H1 (cell line): ENCODE data around the gene ATP2B1. TPM values are rescaled to one million over a fixed set of nuclear protein-coding genes. Genes with fewer than 3 reads are reported as not detected.

Source experiments
- CTCF ChIA-PET: fragments of 300-600 bp; sonication (Branson Sonifier 250); formaldehyde crosslinking; loops from one replicate; lab custom pipeline; 2021; ENCODE audit not compliant: partially characterized antibody; lab: Charles Lee
- POLR2A ChIA-PET: fragments of 300-600 bp; sonication (Branson Sonifier 250); formaldehyde crosslinking; loops from one replicate; lab custom pipeline; 2021; ENCODE audit warnings: inconsistent platforms; ENCODE audit not compliant: partially characterized antibody; lab: Charles Lee
- DNase-seq, 2 experiments: peaks; one replicate each; pipeline versions ENCODE4 v3.0.0 to v3.0.0-alpha.2; 2010 to 2022; ENCODE audit warnings: low spot score in 2 of 2, low read depth in 1 of 2, mixed read lengths in 1 of 2
- FAIRE-seq: peaks from 2 replicates; lab custom pipeline; 2011; peaks lifted over from hg19 to GRCh38; lab: Jason Lieb, UNC
- H2AFZ ChIP-seq: 2 replicates; pipeline ENCODE4 v1.8.1; 2012; ENCODE audit warnings: low read length, inconsistent platforms
- H2AK5ac ChIP-seq: 2 replicates; pipeline ENCODE4 v1.6.1; 2013; ENCODE audit warnings: low read depth, low read length
- H2BK120ac ChIP-seq: replicated peaks from 2 replicates; pipeline ENCODE3; 2013; ENCODE audit warnings: low read depth, low read length, inconsistent platforms
- H2BK12ac ChIP-seq: 2 replicates; pipeline ENCODE4 v1.6.1; 2013; ENCODE audit warnings: low read depth, low read length
- H2BK15ac ChIP-seq: 2 replicates; pipeline ENCODE4 v1.6.1; 2013; ENCODE audit warnings: low read length
- H2BK20ac ChIP-seq: 2 replicates; pipeline ENCODE4 v1.6.1; 2013; ENCODE audit warnings: low read length
- H2BK5ac ChIP-seq: 2 replicates; pipeline ENCODE4 v1.6.1; 2013; ENCODE audit warnings: low read depth, low read length
- H3K14ac ChIP-seq: 2 replicates; pipeline ENCODE4 v1.6.1; 2013; ENCODE audit warnings: inconsistent platforms; ENCODE audit not compliant: insufficient read length
- H3K18ac ChIP-seq: 2 replicates; pipeline ENCODE4 v1.6.1; 2013; ENCODE audit warnings: low read length; ENCODE audit errors: extremely low read depth
- H3K23ac ChIP-seq: 2 replicates; pipeline ENCODE4 v1.6.1; 2013; ENCODE audit warnings: inconsistent platforms; ENCODE audit not compliant: insufficient read length
- H3K23me2 ChIP-seq: 2 replicates; pipeline ENCODE4 v1.6.1; 2013; ENCODE audit warnings: low read depth, low read length
- H3K27ac ChIP-seq: 2 replicates; pipeline ENCODE4 v1.6.1; 2011; ENCODE audit warnings: low read depth, low read length, inconsistent platforms
- H3K27me3 ChIP-seq, 4 experiments: replicated peaks in 1 of 4; 1 replicate in 1 of 4; 2 replicates in 3 of 4; pipeline versions ENCODE4 v1.6.1 to v1.8.1; 2011 to 2013; ENCODE audit warnings: low read length in 3 of 4, mild to moderate bottlenecking in 3 of 4, inconsistent platforms in 2 of 4, mixed read lengths in 2 of 4, moderate library complexity in 1 of 4; ENCODE audit not compliant: control insufficient read depth in 3 of 4, insufficient read depth in 3 of 4; ENCODE audit errors: extremely low read depth in 1 of 4
- H3K36me3 ChIP-seq, 4 experiments: 2 replicates each; pipeline versions ENCODE4 v1.6.1 to v1.8.1; 2011 to 2013; ENCODE audit warnings: mild to moderate bottlenecking in 4 of 4, low read length in 3 of 4, moderate library complexity in 2 of 4, control low read depth in 1 of 4, inconsistent platforms in 1 of 4; ENCODE audit not compliant: insufficient read depth in 4 of 4, control insufficient read depth in 2 of 4
- H3K4ac ChIP-seq: replicated peaks from 2 replicates; pipeline ENCODE3; 2013; ENCODE audit warnings: low read length, low read depth, mixed read lengths, inconsistent platforms; ENCODE audit not compliant: insufficient read length
- H3K4me1 ChIP-seq, 4 experiments: replicated peaks in 1 of 4; 1 replicate in 1 of 4; 2 replicates in 3 of 4; pipeline versions ENCODE4 v1.6.1 to v1.8.1; 2011 to 2013; ENCODE audit warnings: low read length in 3 of 4, inconsistent platforms in 2 of 4, mixed read lengths in 1 of 4; ENCODE audit not compliant: insufficient read depth in 4 of 4, control insufficient read depth in 3 of 4
- H3K4me2 ChIP-seq, 2 experiments: 2 replicates each; pipeline versions ENCODE4 v1.6.1 to v1.8.1; 2011 to 2013; ENCODE audit warnings: low read depth in 2 of 2, low read length in 2 of 2, control low read depth in 1 of 2, inconsistent platforms in 1 of 2, mild to moderate bottlenecking in 1 of 2; ENCODE audit not compliant: insufficient read depth in 1 of 2
- H3K4me3 ChIP-seq, 4 experiments: fragments of 200-600, 300-600 bp in 1 of 4; sonication (generic), shearing (Covaris generic), sonication (Bioruptor Twin) in 1 of 4; 2 replicates each; pipeline versions ENCODE4 v1.5.1 to v1.8.1; 2011 to 2016; ENCODE audit warnings: low read length in 4 of 4, low read depth in 3 of 4, control low read depth in 2 of 4, inconsistent platforms in 2 of 4, mild to moderate bottlenecking in 2 of 4, mixed read lengths in 1 of 4, moderate library complexity in 1 of 4; ENCODE audit not compliant: insufficient read depth in 2 of 4; ENCODE audit errors: extremely low read depth in 1 of 4
- H3K56ac ChIP-seq: replicated peaks from 2 replicates; pipeline ENCODE3; 2013; ENCODE audit warnings: low read depth, mild to moderate bottlenecking, mixed read lengths, low read length, inconsistent platforms; ENCODE audit not compliant: insufficient read length
- H3K79me1 ChIP-seq: 2 replicates; pipeline ENCODE4 v1.6.1; 2013; ENCODE audit warnings: low read depth, low read length, control low read depth
- H3K79me2 ChIP-seq, 2 experiments: 2 replicates each; pipeline versions ENCODE4 v1.6.1 to v1.8.1; 2012 to 2013; ENCODE audit warnings: low read length in 2 of 2, mild to moderate bottlenecking in 2 of 2, inconsistent platforms in 1 of 2; ENCODE audit not compliant: insufficient read depth in 2 of 2, control insufficient read depth in 1 of 2
- H3K9ac ChIP-seq, 4 experiments: replicated peaks in 1 of 4; 1 replicate in 1 of 4; 2 replicates in 3 of 4; pipeline versions ENCODE4 v1.6.1 to v1.8.1; 2011 to 2013; ENCODE audit warnings: low read depth in 3 of 4, low read length in 3 of 4, control low read depth in 2 of 4, mild to moderate bottlenecking in 2 of 4, moderate library complexity in 2 of 4, inconsistent platforms in 1 of 4; ENCODE audit errors: extremely low read depth in 1 of 4
- H3K9me3 ChIP-seq, 2 experiments: 2 replicates each; pipeline versions ENCODE4 v1.6.1 to v1.8.1; 2012 to 2013; ENCODE audit warnings: mild to moderate bottlenecking in 2 of 2, moderate library complexity in 2 of 2, control low read depth in 1 of 2, inconsistent platforms in 1 of 2, low read depth in 1 of 2, low read length in 1 of 2, mixed read lengths in 1 of 2; ENCODE audit not compliant: insufficient read depth in 2 of 2
- H4K20me1 ChIP-seq, 2 experiments: replicated peaks in 1 of 2; 2 replicates each; pipeline versions ENCODE3 to v1.8.1; 2011 to 2013; ENCODE audit warnings: inconsistent platforms in 2 of 2, low read length in 2 of 2, mild to moderate bottlenecking in 1 of 2; ENCODE audit not compliant: insufficient read depth in 2 of 2, control insufficient read depth in 1 of 2
- H4K5ac ChIP-seq: 2 replicates; pipeline ENCODE4 v1.6.1; 2013; ENCODE audit warnings: low read length, low read depth, mixed read lengths, inconsistent platforms; ENCODE audit not compliant: insufficient read length
- H4K8ac ChIP-seq: 2 replicates; pipeline ENCODE4 v1.8.0; 2013; ENCODE audit warnings: mild to moderate bottlenecking, moderate library complexity, low read length, inconsistent platforms; ENCODE audit not compliant: insufficient read depth; ENCODE audit errors: extremely low read depth
- H4K91ac ChIP-seq: replicated peaks from 2 replicates; pipeline ENCODE3; 2013; ENCODE audit warnings: low read length, mixed read lengths, inconsistent platforms; ENCODE audit not compliant: insufficient read length
- BCL11A ChIP-seq, 2 experiments: IDR thresholded peaks; one replicate each; pipeline ENCODE4 v1.6.1; 2011; ENCODE audit warnings: low read depth in 2 of 2, low read length in 2 of 2, mild to moderate bottlenecking in 2 of 2
- EZH2 ChIP-seq: fragments of 200-600 bp; sonication (generic); IDR thresholded peaks from 2 replicates; pipeline ENCODE4 v1.7.1; 2012; ENCODE audit warnings: low read depth, mild to moderate bottlenecking, moderate library complexity, low read length, inconsistent platforms; ENCODE audit not compliant: severe bottlenecking
- HDAC6 ChIP-seq: IDR thresholded peaks from one replicate; pipeline ENCODE4 v1.7.1; 2012; ENCODE audit warnings: low read depth, mild to moderate bottlenecking, inconsistent platforms, low read length, moderate library complexity
- JUN ChIP-seq: IDR thresholded peaks from 2 replicates; pipeline ENCODE4 v1.6.1; 2011; ENCODE audit warnings: low read depth, mild to moderate bottlenecking, improper control_type of control experiment, low read length
- JUND ChIP-seq: IDR thresholded peaks from 2 replicates; pipeline ENCODE4 v1.6.1; 2011; ENCODE audit warnings: mild to moderate bottlenecking, improper control_type of control experiment, low read length
- SIN3A ChIP-seq, 2 experiments: IDR thresholded peaks in 1 of 2; conservative IDR thresholded peaks in 1 of 2; 2 replicates each; pipeline ENCODE4 v1.6.1; 2011 to 2012; ENCODE audit warnings: low read length in 2 of 2, improper control_type of control experiment in 1 of 2, low read depth in 1 of 2, mild to moderate bottlenecking in 1 of 2
- TAF7 ChIP-seq: optimal IDR thresholded peaks from 2 replicates; pipeline ENCODE3; 2011; ENCODE audit warnings: low read depth, mild to moderate bottlenecking, inconsistent platforms, low read length, moderate library complexity, borderline replicate concordance
- TEAD4 ChIP-seq: IDR thresholded peaks from 2 replicates; pipeline ENCODE4 v1.6.1; 2012; ENCODE audit warnings: low read depth, low read length, inconsistent platforms, mixed read lengths
- WGBS, 2 experiments: shearing (Covaris generic) in 1 of 2; methylation state at CpG; one replicate each; pipeline versions ENCODE4 v1.1.6 to v1.1.7; 2013 to 2015; ENCODE audit warnings: low lambda C conversion rate in 2 of 2, mixed read lengths in 2 of 2, inconsistent platforms in 1 of 2, low coverage in 1 of 2, missing lambda C conversion rate in 1 of 2; ENCODE audit not compliant: insufficient replicate concordance in 2 of 2, insufficient coverage in 1 of 2, insufficient read length in 1 of 2; ENCODE audit errors: extremely low coverage in 1 of 2, missing lambda C conversion rate in 1 of 2; 5-methylcytosine and 5-hydroxymethylcytosine counted together
- polyA plus RNA-seq, 7 experiments: library from polyadenylated mRNA; depleted of rRNA in 3 of 7; stranded (reverse) in 5 of 7; unstranded in 2 of 7; fragments of >200 nt in 5 of 7; fragments of 200-250 nt in 2 of 7; gene quantifications; 1 replicate in 5 of 7; 2 replicates in 1 of 7; 4 replicates in 1 of 7; pipeline versions ENCODE4 v1.2.1 to v1.2.3, GENCODE V29; 2011 to 2013; ENCODE audit warnings: missing spikeins in 2 of 7, mixed read lengths in 2 of 7
- total RNA-seq: library from RNA; stranded (reverse); fragmentation: NEBNext Ultra II Directional; extraction: Animal tissue kit (Norgen Biotek cat#: 25700); gene quantifications from 2 replicates; pipeline ENCODE4 v1.2.1, GENCODE V29; 2021
- TF ChIP-seq, protein P1 (sequence below): IDR thresholded peaks from 2 replicates; pipeline ENCODE4 v1.6.1; 2011; ENCODE audit warnings: low read depth, mild to moderate bottlenecking, low read length; ENCODE audit not compliant: insufficient read depth

Gene ATP2B1
- total and polyA plus RNA-seq, 2 of the 8 experiments (the other 6 are each of a cell fraction or from before 2014, with no cell fraction given), result 4.3 to 32.0 TPM

DNA sequence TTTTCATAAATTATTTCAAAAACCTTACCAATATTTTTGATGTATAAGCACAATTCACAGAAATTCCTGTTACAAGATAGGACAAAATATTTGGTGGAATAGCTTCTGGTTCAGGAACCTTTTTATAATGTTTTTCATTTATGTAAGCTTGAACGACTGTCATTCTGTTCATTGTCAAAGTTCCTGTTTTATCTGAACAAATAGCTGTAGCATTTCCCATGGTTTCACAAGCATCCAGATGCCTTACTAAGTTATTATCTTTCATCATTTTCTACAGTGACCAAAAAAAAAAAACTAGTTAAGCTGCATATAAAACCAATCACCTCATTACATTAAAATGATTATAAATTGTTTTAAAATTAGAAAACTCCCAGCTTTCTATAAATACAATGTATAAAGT lies 87.1 kb downstream of the ATP2B1 start:
- no peak overlapping the region for H3K4ac ChIP-seq
- H3K56ac ChIP-seq, result no peak overlapping the region
- H4K91ac ChIP-seq, result no peak overlapping the region
- H3K14ac ChIP-seq, result no peak overlapping the region
- H2BK5ac ChIP-seq, result no peak overlapping the region
- 96% methylated on average over 1 of the region's 1 CpG; no CpG with 5 or more reads in 1 of the 2 experiments for WGBS, 2 experiments
- H2BK15ac ChIP-seq, result no peak overlapping the region
- H3K9me3 ChIP-seq, result no peaks in the 10 kb centered on the region
- no peak overlapping the region for H2BK120ac ChIP-seq
- H3K79me2 ChIP-seq, result no peaks in the 10 kb centered on the region
- H3K9ac ChIP-seq, result no peak overlapping the region
- H2AK5ac ChIP-seq, result no peak overlapping the region
- no peak overlapping the region for H3K23ac ChIP-seq
- H3K36me3 ChIP-seq, result peaks cover 0 to 5% (median 0%) of the 10 kb centered on the region in 4 experiments; a peak in 2 of 8 replicates
- H3K23me2 ChIP-seq, result no peaks in the 10 kb centered on the region
- ChIA-PET POLR2A (no interaction called here), CTCF (interaction anchor here (0.6 to 2.5 kb wide), 3 partner anchors 27 to 954 kb away, joined by 3 to 6 read pairs (median 5); no protein-coding TSS in a partner anchor)
- H2BK12ac ChIP-seq, result no peak overlapping the region
- H2AFZ ChIP-seq, result no peak overlapping the region
- no peak for DNase-seq
- no peak for FAIRE-seq
- H4K5ac ChIP-seq, result no peak overlapping the region
- no peaks in the 10 kb centered on the region for H3K79me1 ChIP-seq
- no peaks in the 10 kb centered on the region for H4K20me1 ChIP-seq
- no peak overlapping the region for H3K27ac ChIP-seq
- no peak overlapping the region for H2BK20ac ChIP-seq
- no peak overlapping the region for H3K4me2 ChIP-seq
- no peaks in the 10 kb centered on the region for H3K27me3 ChIP-seq
- H4K8ac ChIP-seq, result no peak overlapping the region
- H3K4me1 ChIP-seq, result no peaks in the 10 kb centered on the region
- no peak overlapping the region for H3K18ac ChIP-seq
- H3K4me3 ChIP-seq, result no peak overlapping the region
- TF ChIP-seq JUND (no peak), HDAC6 (no peak), BCL11A (IDR thresholded peaks at IDR 0.05; ENCODE audit: low read depth in 2 of 2, low read length in 2 of 2) (no peak), TEAD4 (no peak), EZH2 (no peak), SIN3A (conservative IDR thresholded peaks at IDR 0.05 in 1 of 2, IDR thresholded peaks at IDR 0.05 in 1 of 2; ENCODE audit: low read depth in 1 of 2, low read length in 2 of 2) (no peak), JUN (no peak), TAF7 (no peak)
- TF ChIP-seq, protein P1, sequence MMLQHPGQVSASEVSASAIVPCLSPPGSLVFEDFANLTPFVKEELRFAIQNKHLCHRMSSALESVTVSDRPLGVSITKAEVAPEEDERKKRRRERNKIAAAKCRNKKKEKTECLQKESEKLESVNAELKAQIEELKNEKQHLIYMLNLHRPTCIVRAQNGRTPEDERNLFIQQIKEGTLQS, result no peak
